ENCODE data around the gene ANO10.

The ANO10 gene

DNA sequence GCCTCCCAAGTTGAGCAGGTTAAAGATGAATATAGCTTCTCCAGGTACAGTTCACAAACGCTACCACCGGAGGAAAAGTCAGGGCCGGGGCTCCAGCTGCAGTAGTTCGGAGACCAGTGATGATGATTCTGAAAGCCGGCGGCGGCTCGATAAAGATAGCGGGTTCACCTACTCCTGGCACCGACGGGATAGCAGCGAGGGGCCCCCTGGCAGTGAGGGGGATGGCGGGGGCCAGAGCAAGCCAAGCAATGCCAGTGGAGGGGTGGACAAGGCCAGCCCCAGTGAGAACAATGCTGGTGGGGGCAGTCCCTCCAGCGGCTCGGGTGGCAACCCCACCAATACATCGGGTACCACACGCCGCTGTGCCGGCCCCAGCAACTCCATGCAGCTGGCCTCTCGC, 274.0 kb downstream of the ANO10 start:
- no peak overlapping the region for H3K9ac ChIP-seq (ENCODE audit: low read length)
- no peak overlapping the region for H3K27ac ChIP-seq (ENCODE audit: low read length)
- peaks cover 18% of the 10 kb centered on the region for H3K36me3 ChIP-seq (ENCODE audit: control insufficient read depth, low read depth, low read length)
- H3K4me3 ChIP-seq (ENCODE audit: low read length) = no peak overlapping the region
- H3K4me1 ChIP-seq (ENCODE audit: control insufficient read depth, low read depth, low read length) = peaks cover 14% of the 10 kb centered on the region
- H3K27me3 ChIP-seq (ENCODE audit: control insufficient read depth, insufficient read depth, low read length) = peaks cover 5% of the 10 kb centered on the region
- no peaks in the 10 kb centered on the region for H3K9me3 ChIP-seq (ENCODE audit: control insufficient read depth, low read depth, low read length)

GRCh38 chr3:43346978-43347749, 274.6 kb downstream of the ANO10 start:
- Histone ChIP-seq H3K27ac (ENCODE audit: low read length) (no peak overlapping the region), H3K9ac (ENCODE audit: low read length) (no peak overlapping the region), H3K36me3 (ENCODE audit: control insufficient read depth, low read depth, low read length) (peaks cover 18% of the 10 kb centered on the region), H3K4me3 (ENCODE audit: low read length) (no peak overlapping the region), H3K27me3 (ENCODE audit: control insufficient read depth, insufficient read depth, low read length) (no peaks in the 10 kb centered on the region), H3K4me1 (ENCODE audit: control insufficient read depth, low read depth, low read length) (peaks cover 14% of the 10 kb centered on the region), H3K9me3 (ENCODE audit: control insufficient read depth, low read depth, low read length) (no peaks in the 10 kb centered on the region)

DNA sequence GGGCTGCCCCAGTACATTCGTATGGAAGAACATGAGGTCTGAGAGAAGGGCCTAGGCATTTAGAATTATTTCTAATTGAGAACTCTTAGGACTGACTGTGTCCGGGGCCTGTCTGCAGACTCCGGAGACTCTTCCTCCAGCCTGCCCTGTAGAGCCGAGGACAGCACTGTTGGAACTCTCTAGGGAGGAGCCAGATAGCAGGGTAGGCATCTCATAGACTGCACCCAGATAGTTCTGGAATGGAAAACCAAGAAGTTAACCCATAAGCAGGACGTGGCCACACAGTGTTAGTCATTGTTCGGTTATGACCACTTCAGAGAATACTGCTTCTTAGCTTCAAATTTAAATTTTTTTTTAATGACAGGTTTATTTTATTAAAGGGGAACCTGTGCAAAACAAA, 275.9 kb downstream of the ANO10 start:
- H3K9ac ChIP-seq (ENCODE audit: low read length) = no peak overlapping the region
- H3K27me3 ChIP-seq (ENCODE audit: control insufficient read depth, insufficient read depth, low read length) = no peaks in the 10 kb centered on the region
- H3K9me3 ChIP-seq (ENCODE audit: control insufficient read depth, low read depth, low read length) = no peaks in the 10 kb centered on the region
- no peak overlapping the region for H3K27ac ChIP-seq (ENCODE audit: low read length)
- peaks cover 19% of the 10 kb centered on the region for H3K36me3 ChIP-seq (ENCODE audit: control insufficient read depth, low read depth, low read length)
- H3K4me1 ChIP-seq (ENCODE audit: control insufficient read depth, low read depth, low read length) = peaks cover 14% of the 10 kb centered on the region
- H3K4me3 ChIP-seq (ENCODE audit: low read length) = no peak overlapping the region

DNA sequence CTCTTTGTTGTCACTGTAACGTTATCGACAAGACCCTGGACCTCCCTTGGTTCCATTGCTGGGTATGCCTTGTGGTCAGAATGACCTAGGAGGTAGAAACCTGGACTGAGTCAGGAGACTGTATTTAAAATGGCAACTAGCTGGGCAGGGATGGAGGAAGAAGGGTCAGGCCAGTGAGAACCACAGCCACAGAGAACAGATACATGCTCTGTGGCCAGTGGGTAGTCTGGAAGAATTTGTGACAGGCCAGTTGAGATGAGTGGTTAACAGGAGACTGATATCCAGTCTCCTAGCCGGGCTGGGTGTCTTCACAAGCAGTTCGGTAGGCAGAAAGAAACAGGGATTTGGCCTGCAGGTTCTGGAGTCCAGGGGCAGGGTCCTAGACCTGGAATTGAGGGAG, 276.6 kb downstream of the ANO10 start:
- Histone ChIP-seq H3K4me1 (ENCODE audit: control insufficient read depth, low read depth, low read length) (peaks cover 14% of the 10 kb centered on the region), H3K36me3 (ENCODE audit: control insufficient read depth, low read depth, low read length) (peaks cover 25% of the 10 kb centered on the region), H3K27me3 (ENCODE audit: control insufficient read depth, insufficient read depth, low read length) (no peaks in the 10 kb centered on the region), H3K4me3 (ENCODE audit: low read length) (no peak overlapping the region), H3K9ac (ENCODE audit: low read length) (no peak overlapping the region), H3K9me3 (ENCODE audit: control insufficient read depth, low read depth, low read length) (no peaks in the 10 kb centered on the region), H3K27ac (ENCODE audit: low read length) (no peak overlapping the region)

- Histone ChIP-seq H3K36me3 (ENCODE audit: control insufficient read depth, low read depth, low read length) (peaks cover 26% of the 10 kb centered on the region), H3K4me3 (ENCODE audit: low read length) (no peak overlapping the region), H3K4me1 (ENCODE audit: control insufficient read depth, low read depth, low read length) (peaks cover 14% of the 10 kb centered on the region)
Observed at GRCh38 chr3:43344520-43344919, 277.3 kb downstream of the ANO10 start.

DNA sequence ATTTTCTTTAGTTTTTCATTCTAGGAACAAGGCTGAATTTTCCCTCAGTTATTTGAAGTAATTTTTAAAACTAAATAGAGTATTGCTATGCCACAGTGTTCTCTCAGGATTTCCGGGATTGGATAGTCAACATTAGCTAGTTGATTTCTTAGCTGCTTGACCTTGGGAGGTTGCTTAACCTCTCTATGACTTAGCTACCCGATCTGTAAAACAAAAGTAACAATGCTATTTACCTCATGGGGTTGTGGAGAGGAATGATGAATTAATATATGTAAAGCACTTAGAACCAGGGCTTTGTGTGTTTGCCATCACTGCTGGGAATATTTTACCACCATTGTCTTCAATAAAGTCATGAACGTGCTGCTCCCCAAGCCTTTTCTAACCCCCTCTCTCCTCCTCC, 278.0 kb downstream of the ANO10 start:
- H3K9ac ChIP-seq (ENCODE audit: low read length) = no peak overlapping the region
- no peaks in the 10 kb centered on the region for H3K27me3 ChIP-seq (ENCODE audit: control insufficient read depth, insufficient read depth, low read length)
- no peak overlapping the region for H3K27ac ChIP-seq (ENCODE audit: low read length)
- H3K4me3 ChIP-seq (ENCODE audit: low read length) = no peak overlapping the region
- H3K4me1 ChIP-seq (ENCODE audit: control insufficient read depth, low read depth, low read length) = peaks cover 14% of the 10 kb centered on the region
- no peaks in the 10 kb centered on the region for H3K9me3 ChIP-seq (ENCODE audit: control insufficient read depth, low read depth, low read length)
- peaks cover 28% of the 10 kb centered on the region for H3K36me3 ChIP-seq (ENCODE audit: control insufficient read depth, low read depth, low read length)

More at GRCh38 chr3:43344520-43344919, 277.3 kb downstream of the ANO10 start:
- Histone ChIP-seq H3K27me3 (ENCODE audit: control insufficient read depth, insufficient read depth, low read length) (no peaks in the 10 kb centered on the region), H3K9me3 (ENCODE audit: control insufficient read depth, low read depth, low read length) (no peaks in the 10 kb centered on the region), H3K27ac (ENCODE audit: low read length) (no peak overlapping the region), H3K9ac (ENCODE audit: low read length) (no peak overlapping the region)

GRCh38 chr3:43343185-43343584, 278.6 kb downstream of the ANO10 start:
- no peak overlapping the region for H3K27ac ChIP-seq (ENCODE audit: low read length)
- no peak overlapping the region for H3K9ac ChIP-seq (ENCODE audit: low read length)
- H3K4me1 ChIP-seq (ENCODE audit: control insufficient read depth, low read depth, low read length) = peaks cover 14% of the 10 kb centered on the region
- H3K4me3 ChIP-seq (ENCODE audit: low read length) = no peak overlapping the region
- H3K9me3 ChIP-seq (ENCODE audit: control insufficient read depth, low read depth, low read length) = peaks cover 4% of the 10 kb centered on the region
- peaks cover 26% of the 10 kb centered on the region for H3K36me3 ChIP-seq (ENCODE audit: control insufficient read depth, low read depth, low read length)
- H3K27me3 ChIP-seq (ENCODE audit: control insufficient read depth, insufficient read depth, low read length) = no peaks in the 10 kb centered on the region

DNA sequence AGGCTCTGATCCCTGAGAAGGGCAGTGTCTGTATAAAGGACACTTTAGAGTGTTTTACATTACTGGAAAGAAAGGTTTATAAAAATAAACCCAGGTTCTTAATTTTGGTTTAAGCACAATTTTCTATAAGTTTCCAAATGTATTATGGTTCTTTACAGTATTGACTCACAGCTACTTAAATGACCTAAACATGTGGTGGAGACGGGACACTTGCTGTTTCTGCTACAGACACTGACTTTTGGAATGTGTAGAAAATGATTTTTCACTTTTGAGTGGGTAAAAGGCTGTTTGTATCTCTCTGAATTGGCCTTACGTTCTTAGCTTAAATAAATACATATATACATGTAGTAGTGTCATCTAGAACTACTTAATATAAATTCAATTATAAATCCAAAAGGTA, 280.0 kb downstream of the ANO10 start:
- Histone ChIP-seq H3K4me1 (ENCODE audit: control insufficient read depth, low read depth, low read length) (peaks cover 14% of the 10 kb centered on the region), H3K27me3 (ENCODE audit: control insufficient read depth, insufficient read depth, low read length) (no peaks in the 10 kb centered on the region), H3K9ac (ENCODE audit: low read length) (no peak overlapping the region), H3K27ac (ENCODE audit: low read length) (no peak overlapping the region), H3K9me3 (ENCODE audit: control insufficient read depth, low read depth, low read length) (peaks cover 13% of the 10 kb centered on the region), H3K4me3 (ENCODE audit: low read length) (no peak overlapping the region), H3K36me3 (ENCODE audit: control insufficient read depth, low read depth, low read length) (peaks cover 18% of the 10 kb centered on the region)

DNA sequence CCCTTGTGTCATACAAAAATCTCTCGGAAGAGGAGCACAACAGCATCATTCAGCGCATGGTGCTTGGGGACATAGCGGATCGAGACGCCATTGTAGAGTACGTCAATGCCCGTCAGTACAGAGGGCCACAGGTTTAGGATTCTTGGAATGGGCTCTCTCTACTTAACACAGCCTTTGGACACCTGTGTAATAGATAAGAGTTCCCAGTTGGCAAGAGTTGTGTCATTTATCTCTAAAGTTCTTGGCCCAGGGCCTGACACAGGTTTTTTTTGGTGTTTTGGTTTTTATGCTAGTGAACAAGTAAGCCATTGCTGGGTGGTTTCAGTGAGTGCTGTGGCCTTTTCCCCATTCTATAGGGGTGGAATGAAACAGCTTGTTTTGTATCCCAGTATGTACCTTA, 281.4 kb downstream of the ANO10 start:
- Histone ChIP-seq H3K4me1 (ENCODE audit: control insufficient read depth, low read depth, low read length) (peaks cover 14% of the 10 kb centered on the region), H3K9ac (ENCODE audit: low read length) (no peak overlapping the region), H3K27ac (ENCODE audit: low read length) (no peak overlapping the region), H3K36me3 (ENCODE audit: control insufficient read depth, low read depth, low read length) (peaks cover 17% of the 10 kb centered on the region), H3K9me3 (ENCODE audit: control insufficient read depth, low read depth, low read length) (peaks cover 17% of the 10 kb centered on the region), H3K27me3 (ENCODE audit: control insufficient read depth, insufficient read depth, low read length) (no peaks in the 10 kb centered on the region), H3K4me3 (ENCODE audit: low read length) (no peak overlapping the region)

GRCh38 chr3:43338295-43338694, 283.5 kb downstream of the ANO10 start:
- no peak overlapping the region for H3K9ac ChIP-seq (ENCODE audit: low read length)
- peaks cover 4% of the 10 kb centered on the region for H3K4me1 ChIP-seq (ENCODE audit: control insufficient read depth, low read depth, low read length)
- no peaks in the 10 kb centered on the region for H3K27me3 ChIP-seq (ENCODE audit: control insufficient read depth, insufficient read depth, low read length)
- peaks cover 17% of the 10 kb centered on the region for H3K36me3 ChIP-seq (ENCODE audit: control insufficient read depth, low read depth, low read length)
- H3K4me3 ChIP-seq (ENCODE audit: low read length) = no peak overlapping the region
- H3K27ac ChIP-seq (ENCODE audit: low read length) = no peak overlapping the region
- peaks cover 21% of the 10 kb centered on the region for H3K9me3 ChIP-seq (ENCODE audit: control insufficient read depth, low read depth, low read length)

GRCh38 chr3:43335799-43336198, 286.0 kb downstream of the ANO10 start:
- H3K4me3 ChIP-seq (ENCODE audit: low read length) = no peak overlapping the region
- no peak overlapping the region for H3K9ac ChIP-seq (ENCODE audit: low read length)
- H3K27ac ChIP-seq (ENCODE audit: low read length) = no peak overlapping the region
- H3K36me3 ChIP-seq (ENCODE audit: control insufficient read depth, low read depth, low read length) = peaks cover 16% of the 10 kb centered on the region
- H3K9me3 ChIP-seq (ENCODE audit: control insufficient read depth, low read depth, low read length) = peaks cover 21% of the 10 kb centered on the region
- H3K4me1 ChIP-seq (ENCODE audit: control insufficient read depth, low read depth, low read length) = peaks cover 1% of the 10 kb centered on the region
- no peaks in the 10 kb centered on the region for H3K27me3 ChIP-seq (ENCODE audit: control insufficient read depth, insufficient read depth, low read length)

DNA sequence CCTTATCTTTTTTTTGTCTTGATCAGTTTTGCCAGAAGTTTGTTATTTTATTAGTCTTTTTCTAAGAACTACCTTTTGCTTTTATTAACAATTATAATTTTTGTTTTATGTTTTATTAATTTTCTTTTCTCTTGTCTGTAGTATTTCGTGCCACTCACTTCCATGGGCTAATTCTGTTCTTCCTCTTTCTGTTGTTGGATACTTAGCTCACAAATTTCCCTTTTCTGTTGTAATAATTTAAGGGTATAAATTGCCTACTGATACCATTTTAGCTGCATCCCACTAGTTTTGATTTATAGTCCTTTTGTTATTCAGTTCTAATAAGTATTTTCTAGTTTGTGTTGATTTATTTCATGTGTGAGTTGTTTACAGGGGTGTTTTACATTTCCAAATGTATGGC, 286.8 kb downstream of the ANO10 start:
- Histone ChIP-seq H3K9me3 (ENCODE audit: control insufficient read depth, low read depth, low read length) (peaks cover 21% of the 10 kb centered on the region), H3K4me3 (ENCODE audit: low read length) (no peak overlapping the region), H3K27me3 (ENCODE audit: control insufficient read depth, insufficient read depth, low read length) (no peaks in the 10 kb centered on the region), H3K9ac (ENCODE audit: low read length) (no peak overlapping the region), H3K4me1 (ENCODE audit: control insufficient read depth, low read depth, low read length) (peaks cover 8% of the 10 kb centered on the region), H3K27ac (ENCODE audit: low read length) (no peak overlapping the region), H3K36me3 (ENCODE audit: control insufficient read depth, low read depth, low read length) (peaks cover 10% of the 10 kb centered on the region)

Data from iPS-18a (cell line).